Ovary (tissue), 3 donors: Measurements from ENCODE around the gene BAX.

Source experiments
- CTCF ChIP-seq, 3 donors: fragments of 450-650 bp in 2 of 3; fragments of 200-600 bp in 1 of 3; IDR thresholded peaks; one replicate each; pipeline versions ENCODE4 v1.5.1 to v1.8.0; 2016 to 2022; ENCODE audit warnings: antibody characterized with exemption in 3 of 3, mild to moderate bottlenecking in 1 of 3
- POLR2A ChIP-seq: fragments of 450-650 bp; IDR thresholded peaks from one replicate; pipeline ENCODE4 v1.6.1; 2017; ENCODE audit warnings: antibody characterized with exemption, mild to moderate bottlenecking, moderate library complexity
- donor health status: DM: no; HTN: no; CAD: no.

- TF ChIP-seq CTCF (IDR thresholded peaks at IDR 0.05) = no peak
- TF ChIP-seq POLR2A = no peak
These were observed 8.1 kb downstream of the BAX start for GRCh38 chr19:48962849-48963165.
